Right lobe of liver (tissue), 6 donors: ENCODE results near the gene CTPS1. TPM values are rescaled to one million over a fixed set of nuclear protein-coding genes. Genes with fewer than 3 reads are reported as not detected.

Experiments
- ATAC-seq, 4 donors: fragments of 200-7000 bp; cut with Tn5 transposase; one replicate each; pipeline ENCODE4 v1.9.1; 2020; ENCODE audit warnings: mild to moderate bottlenecking in 4 of 4, moderate library complexity in 4 of 4
- DNase-seq, 3 donors: peaks; one replicate each; pipeline ENCODE4 v3.0.0-alpha.2; 2020
- H3K27ac ChIP-seq, 3 donors: fragments of 200-600 bp; one replicate each; pipeline ENCODE4 v1.8.0; 2022
- H3K27me3 ChIP-seq, 2 donors: fragments of 200-600 bp; one replicate each; pipeline ENCODE4 v1.8.0; 2022
- H3K36me3 ChIP-seq, 4 donors: fragments of 200-600 bp; sonication (generic) in 1 of 4; one replicate each; pipeline versions ENCODE4 v1.5.1 to v1.8.0; 2017 to 2022; ENCODE audit warnings: control low read depth in 1 of 4
- H3K4me1 ChIP-seq, 4 donors: fragments of 200-600 bp; sonication (generic) in 1 of 4; one replicate each; pipeline versions ENCODE4 v1.5.1 to v1.8.0; 2017 to 2022; ENCODE audit warnings: control low read depth in 1 of 4
- H3K4me3 ChIP-seq, 3 donors: fragments of 200-600 bp; one replicate each; pipeline ENCODE4 v1.8.0; 2022
- H3K9me3 ChIP-seq, 4 donors: fragments of 200-600 bp; sonication (generic) in 1 of 4; one replicate each; pipeline versions ENCODE4 v1.5.1 to v1.8.0; 2017 to 2022; ENCODE audit warnings: control low read depth in 1 of 4
- CTCF ChIP-seq, 4 donors: fragments of 200-600 bp in 3 of 4; fragments of 450-650 bp in 1 of 4; IDR thresholded peaks; one replicate each; pipeline versions ENCODE4 v1.5.1 to v1.8.0; 2016 to 2022; ENCODE audit warnings: antibody characterized with exemption in 4 of 4, mild to moderate bottlenecking in 2 of 4
- POLR2A ChIP-seq: fragments of 450-650 bp; IDR thresholded peaks from one replicate; pipeline ENCODE4 v1.6.1; 2017; ENCODE audit warnings: antibody characterized with exemption, mild to moderate bottlenecking
- WGBS: methylation state at CpG from one replicate; pipeline ENCODE4 v1.1.6; 2018; ENCODE audit warnings: low coverage, low lambda C conversion rate; ENCODE audit not compliant: insufficient coverage; ENCODE audit errors: missing lambda C conversion rate; 5-methylcytosine and 5-hydroxymethylcytosine counted together
- intact Hi-C, 2 donors: fragments of 100-400 bp; cut with DNase I; formaldehyde crosslinking; loops; one replicate each; pipeline versions ENCODE4 v1.11.2 to v1.14.1; 2022
- total RNA-seq, 6 experiments: library from RNA; depleted of rRNA in 2 of 6; stranded (reverse); fragments of >200 nt in 2 of 6; fragmentation: NEBNext Ultra II Directional in 3 of 6; extraction: Animal tissue kit (Norgen Biotek cat#: 25700) in 3 of 6; gene quantifications; one replicate each; pipeline versions ENCODE4 v1.1.0 to v1.2.4, GENCODE V29; 2016 to 2023
- donor health status: DM: no; HTN: yes; CAD: no.
- donor health status: DM: no; HTN: no; CAD: no.
- donor health status: DM: no; HTN: no; CAD: no.
- donor health status: DM: no; HTN: yes; CAD: no.
- donor health status: DM: no; HTN: yes; CAD: no.

Gene CTPS1
- total RNA-seq, 6 experiments from 2014 or later, result 13.1 to 48.0 (median 42.2) TPM

- 47% methylated on average over 5 of the region's 5 CpGs for WGBS
- peaks cover 0 to 4% (median 0%) of the 10 kb centered on the region in 4 donors for H3K36me3 ChIP-seq
- no peak overlapping the region for H3K4me3 ChIP-seq
- H3K9me3 ChIP-seq, result no peaks in the 10 kb centered on the region
- DNase-seq (peak in 1 of 3 donors; percentile 79), ATAC-seq (peak; percentile 58 to 77 (median 71))
- H3K27me3 ChIP-seq, result no peaks in the 10 kb centered on the region
- peaks cover 0 to 59% (median 13%) of the 10 kb centered on the region in 4 donors for H3K4me1 ChIP-seq
- intact Hi-C loops, result no loop called here
- TF ChIP-seq CTCF (IDR thresholded peaks at IDR 0.05), result no peak
- peak; percentile 9 for TF ChIP-seq POLR2A
- peak overlapping the region; percentile 54 to 68 (median 63) for H3K27ac ChIP-seq
Measured at GRCh38 chr1:41045740-41046139, 66.2 kb downstream of the CTPS1 start.

- TF ChIP-seq CTCF (IDR thresholded peaks at IDR 0.05) (no peak), POLR2A (no peak)
Measured at GRCh38 chr1:41046347-41046775, 66.9 kb downstream of the CTPS1 start.

GRCh38 chr1:41048540-41048939 lies 69.0 kb downstream of the CTPS1 start:
- Histone ChIP-seq H3K4me1 (peaks cover 0 to 48% (median 13%) of the 10 kb centered on the region in 4 donors), H3K4me3 (no peak overlapping the region), H3K9me3 (no peaks in the 10 kb centered on the region), H3K36me3 (no peaks in the 10 kb centered on the region), H3K27ac (no peak overlapping the region), H3K27me3 (no peaks in the 10 kb centered on the region)
- ATAC-seq, result no peak
- 100% methylated on average over 1 of the region's 3 CpGs for WGBS
- intact Hi-C loops, result no loop called here
- TF ChIP-seq CTCF (IDR thresholded peaks at IDR 0.05), result no peak
- no peak for TF ChIP-seq POLR2A
- DNase-seq, result no peak

More at GRCh38 chr1:41046347-41046775, 66.9 kb downstream of the CTPS1 start:
- Histone ChIP-seq H3K27ac (peak overlapping the region; percentile 60 to 68 (median 63)), H3K27me3 (no peaks in the 10 kb centered on the region), H3K4me1 (peaks cover 0 to 59% (median 13%) of the 10 kb centered on the region in 4 donors), H3K4me3 (no peak overlapping the region), H3K36me3 (peaks cover 0 to under 1% (median 0%) of the 10 kb centered on the region in 4 donors), H3K9me3 (no peaks in the 10 kb centered on the region)
- intact Hi-C loops, result no loop called here
- peak in 2 of 3 donors; percentile 51 to 56 for DNase-seq
- 49% methylated on average over 4 of the region's 10 CpGs for WGBS
- peak; percentile 52 to 69 (median 67) for ATAC-seq

- TF ChIP-seq POLR2A, result no peak
- no peak for TF ChIP-seq CTCF (IDR thresholded peaks at IDR 0.05)
- Histone ChIP-seq H3K9me3 (no peaks in the 10 kb centered on the region), H3K27ac (no peak overlapping the region), H3K4me3 (no peak overlapping the region), H3K4me1 (peaks cover 0 to 23% (median 3%) of the 10 kb centered on the region in 4 donors), H3K27me3 (no peaks in the 10 kb centered on the region), H3K36me3 (no peaks in the 10 kb centered on the region)
- DNase-seq, result no peak
- whole genome bisulfite sequencing, result 100% methylated on average over 1 of the region's 1 CpG
- ATAC-seq, result no peak
- intact Hi-C loops, result no loop called here
Measured at GRCh38 chr1:41051022-41051421, 71.5 kb downstream of the CTPS1 start.
